Naive thymus-derived CD4-positive, alpha-beta T cell (primary cell): ENCODE data around the gene PLA2G3. TPM values are rescaled to one million over a fixed set of nuclear protein-coding genes. Genes with fewer than 3 reads are reported as not detected.
A peak's percentile ranks its signal among the peaks of the same experiment; 100 is the strongest.

ENCODE experiments used
- ATAC-seq: fragments of 150-1000 bp; cut with Tn5 transposase; 2 replicates; pipeline ENCODE4 v1.10.0; 2021; ENCODE audit warnings: mild to moderate bottlenecking, moderate library complexity
- CTCF ChIA-PET: fragments of 350-600 bp; sonication (Branson Sonifier 250); formaldehyde crosslinking; loops from one replicate; lab custom pipeline; 2021; ENCODE audit warnings: antibody characterized with exemption; lab: Charles Lee
- POLR2A ChIA-PET: fragments of 350-600 bp; sonication (Branson Sonifier 250); formaldehyde crosslinking; loops from one replicate; lab custom pipeline; 2021; ENCODE audit warnings: antibody characterized with exemption, inconsistent platforms; lab: Charles Lee
- DNase-seq, 9 donors: peaks; one replicate each; pipeline versions ENCODE4 v3.0.0 to v3.0.0-alpha.2; 2020 to 2022; ENCODE audit warnings: mixed read lengths in 1 of 9
- H3K27ac ChIP-seq: one replicate; pipeline ENCODE4 v1.7.0; 2013; ENCODE audit warnings: mild to moderate bottlenecking, low read depth, low read length, moderate library complexity
- H3K27me3 ChIP-seq, 2 donors: one replicate each; pipeline ENCODE4 v1.7.0; 2013; ENCODE audit warnings: low read length in 2 of 2, mild to moderate bottlenecking in 2 of 2, moderate library complexity in 2 of 2; ENCODE audit not compliant: control insufficient read depth in 2 of 2, insufficient read depth in 2 of 2
- H3K36me3 ChIP-seq, 3 experiments: 1 replicate in 2 of 3; 2 replicates in 1 of 3; pipeline ENCODE4 v1.7.0; 2013; ENCODE audit warnings: low read length in 3 of 3, mild to moderate bottlenecking in 3 of 3, moderate library complexity in 1 of 3; ENCODE audit not compliant: insufficient read depth in 3 of 3, control insufficient read depth in 2 of 3
- H3K4me1 ChIP-seq, 2 donors: one replicate each; pipeline ENCODE4 v1.7.0; 2013; ENCODE audit warnings: low read length in 2 of 2, mild to moderate bottlenecking in 2 of 2, moderate library complexity in 1 of 2; ENCODE audit not compliant: control insufficient read depth in 2 of 2, insufficient read depth in 2 of 2
- H3K4me3 ChIP-seq: 2 replicates; pipeline ENCODE4 v1.7.0; 2013; ENCODE audit warnings: mild to moderate bottlenecking, low read length
- H3K9me3 ChIP-seq, 3 experiments: 1 replicate in 2 of 3; 2 replicates in 1 of 3; pipeline ENCODE4 v1.7.0; 2013; ENCODE audit warnings: low read length in 3 of 3; ENCODE audit not compliant: control insufficient read depth in 2 of 3
- H3K27ac Mint-ChIP-seq, 9 donors: one replicate each; pipeline ENCODE4 v1.8.0; 2020 to 2022; ENCODE audit warnings: mixed read lengths in 9 of 9, mild to moderate bottlenecking in 8 of 9, moderate library complexity in 5 of 9, inconsistent platforms in 2 of 9
- H3K27me3 Mint-ChIP-seq, 5 donors: one replicate each; pipeline ENCODE4 v1.8.0; 2021 to 2022; ENCODE audit warnings: mixed read lengths in 5 of 5, mild to moderate bottlenecking in 1 of 5
- H3K36me3 Mint-ChIP-seq, 5 donors: one replicate each; pipeline ENCODE4 v1.8.0; 2020 to 2022; ENCODE audit warnings: mixed read lengths in 5 of 5, mild to moderate bottlenecking in 3 of 5, inconsistent platforms in 1 of 5
- H3K4me1 Mint-ChIP-seq, 7 donors: one replicate each; pipeline ENCODE4 v1.8.0; 2020 to 2022; ENCODE audit warnings: mixed read lengths in 7 of 7, mild to moderate bottlenecking in 3 of 7, inconsistent platforms in 1 of 7
- H3K4me3 Mint-ChIP-seq, 10 donors: one replicate each; pipeline ENCODE4 v1.8.0; 2020 to 2022; ENCODE audit warnings: mild to moderate bottlenecking in 10 of 10, mixed read lengths in 10 of 10, moderate library complexity in 6 of 10, inconsistent platforms in 2 of 10
- H3K9me3 Mint-ChIP-seq, 11 donors: one replicate each; pipeline ENCODE4 v1.8.0; 2020 to 2022; ENCODE audit warnings: mixed read lengths in 11 of 11, mild to moderate bottlenecking in 4 of 11, inconsistent platforms in 1 of 11, moderate library complexity in 1 of 11
- intact Hi-C, 2 donors: fragments of 100-400 bp; cut with micrococcal nuclease; formaldehyde crosslinking; loops; one replicate each; pipeline ENCODE4 v1.15.1; 2023
- polyA plus RNA-seq, 2 donors: library from polyadenylated mRNA; unstranded; fragments of 300-500 nt; fragmentation: Illumina TruSeq; gene quantifications; one replicate each; pipeline ENCODE4 v1.2.3, GENCODE V29; 2021
- total RNA-seq, 6 experiments: library from RNA in 5 of 6; stranded (reverse) in 5 of 6; gene quantifications; 1 replicate in 5 of 6; 2 replicates in 1 of 6; pipeline ENCODE4 v1.2.3 and lab custom pipeline; 2021 to 2026

The PLA2G3 gene
- total and polyA plus RNA-seq, 7 experiments from 2014 or later, result not detected

GRCh38 chr22:31153357-31153756, 13.0 kb upstream of the PLA2G3 start:
- Histone ChIP-seq H3K27me3 (no peaks in the 10 kb centered on the region), H3K27ac (no peak overlapping the region), H3K36me3 (no peaks in the 10 kb centered on the region), H3K4me1 (no peaks in the 10 kb centered on the region), H3K9me3 (no peaks in the 10 kb centered on the region), H3K4me3 (no peak overlapping the region)
- ATAC-seq (no peak), DNase-seq (no peak)
- no peaks in the 10 kb centered on the region for H3K36me3 Mint-ChIP-seq
- H3K4me3 Mint-ChIP-seq, result no peak overlapping the region
- H3K4me1 Mint-ChIP-seq, result peaks cover 0 to 4% (median 0%) of the 10 kb centered on the region in 7 donors
- no peaks in the 10 kb centered on the region for H3K9me3 Mint-ChIP-seq
- intact Hi-C loops, result no loop called here
- peaks cover 0 to 17% (median 4%) of the 10 kb centered on the region in 5 donors for H3K27me3 Mint-ChIP-seq
- peak overlapping the region in 1 of 9 donors; percentile 46 for H3K27ac Mint-ChIP-seq
- ChIA-PET CTCF (no interaction called here), POLR2A (no interaction called here)

- Mint-ChIP-seq H3K27me3 (peaks cover 0 to 13% (median 4%) of the 10 kb centered on the region in 5 donors), H3K27ac (no peak overlapping the region), H3K4me1 (peaks cover 0 to 4% (median 0%) of the 10 kb centered on the region in 7 donors), H3K4me3 (no peak overlapping the region), H3K36me3 (no peaks in the 10 kb centered on the region), H3K9me3 (peaks cover 0 to 10% (median 0%) of the 10 kb centered on the region in 11 donors)
- H3K27me3 ChIP-seq, result no peaks in the 10 kb centered on the region
- H3K4me3 ChIP-seq, result no peak overlapping the region
- H3K27ac ChIP-seq, result no peak overlapping the region
- ChIA-PET CTCF (no interaction called here), POLR2A (no interaction called here)
- DNase-seq (no peak), ATAC-seq (no peak)
- H3K9me3 ChIP-seq, result no peaks in the 10 kb centered on the region
- intact Hi-C loops, result no loop called here
- H3K4me1 ChIP-seq, result no peaks in the 10 kb centered on the region
- H3K36me3 ChIP-seq, result no peaks in the 10 kb centered on the region
Observed at GRCh38 chr22:31151872-31152271, 11.6 kb upstream of the PLA2G3 start.

GRCh38 chr22:31150615-31151014, 10.3 kb upstream of the PLA2G3 start:
- Mint-ChIP-seq H3K27me3 (peaks cover 0 to 13% (median 4%) of the 10 kb centered on the region in 5 donors), H3K27ac (no peak overlapping the region), H3K9me3 (peaks cover 0 to 16% (median 0%) of the 10 kb centered on the region in 11 donors), H3K4me3 (no peak overlapping the region), H3K36me3 (no peaks in the 10 kb centered on the region), H3K4me1 (peaks cover 0 to 4% (median 0%) of the 10 kb centered on the region in 7 donors)
- Histone ChIP-seq H3K4me3 (no peak overlapping the region), H3K27me3 (no peaks in the 10 kb centered on the region), H3K36me3 (no peaks in the 10 kb centered on the region), H3K4me1 (no peaks in the 10 kb centered on the region), H3K9me3 (no peaks in the 10 kb centered on the region), H3K27ac (no peak overlapping the region)
- CTCF ChIA-PET, result no interaction called here
- POLR2A ChIA-PET, result interaction anchor here (1.3 kb wide), 1 partner anchor 9 kb away, joined by 3 read pairs; no protein-coding TSS in a partner anchor
- DNase-seq, result no peak
- no peak for ATAC-seq
- intact Hi-C loops, result no loop called here

- H3K27me3 ChIP-seq, result no peaks in the 10 kb centered on the region
- peaks cover 0 to 7% (median 0%) of the 10 kb centered on the region in 7 donors for H3K4me1 Mint-ChIP-seq
- no peak overlapping the region for H3K27ac Mint-ChIP-seq
- no peaks in the 10 kb centered on the region for H3K36me3 ChIP-seq
- H3K4me1 ChIP-seq, result no peaks in the 10 kb centered on the region
- no peak overlapping the region for H3K27ac ChIP-seq
- H3K9me3 Mint-ChIP-seq, result peaks cover 0 to 29% (median 4%) of the 10 kb centered on the region in 11 donors
- intact Hi-C loops, result loop anchor here (1.0 to 5.0 kb wide), 5 partner anchors 42 to 515 kb away; partner anchors contain the start of gene SELENOM (in 1 of the 2)
- no peaks in the 10 kb centered on the region for H3K36me3 Mint-ChIP-seq
- ChIA-PET POLR2A (interaction anchor here (1.1 kb wide), 1 partner anchor 9 kb away, joined by 3 read pairs; the partner anchor contains the start of gene PLA2G3), CTCF (interaction anchor here (1.1 to 1.3 kb wide), 2 partner anchors 65 to 83 kb away, joined by 4 to 5 read pairs; no protein-coding TSS in a partner anchor)
- H3K27me3 Mint-ChIP-seq, result peaks cover 0 to 13% (median 4%) of the 10 kb centered on the region in 5 donors
- no peak overlapping the region for H3K4me3 Mint-ChIP-seq
- peak; percentile 61 for ATAC-seq
- H3K4me3 ChIP-seq, result no peak overlapping the region
- peak in 6 of 9 donors; percentile 4 to 30 (median 20) for DNase-seq
- no peaks in the 10 kb centered on the region for H3K9me3 ChIP-seq
Observed at GRCh38 chr22:31148953-31149627, 8.8 kb upstream of the PLA2G3 start.

- H3K9me3 Mint-ChIP-seq, result peaks cover 0 to 33% (median 4%) of the 10 kb centered on the region in 11 donors
- Histone ChIP-seq H3K27ac (no peak overlapping the region), H3K4me1 (no peaks in the 10 kb centered on the region), H3K27me3 (no peaks in the 10 kb centered on the region), H3K36me3 (no peaks in the 10 kb centered on the region), H3K9me3 (no peaks in the 10 kb centered on the region), H3K4me3 (no peak overlapping the region)
- no peaks in the 10 kb centered on the region for H3K36me3 Mint-ChIP-seq
- ATAC-seq (no peak), DNase-seq (no peak)
- H3K4me3 Mint-ChIP-seq, result no peak overlapping the region
- CTCF ChIA-PET, result interaction anchor here (1.1 to 1.3 kb wide), 2 partner anchors 64 to 84 kb away, joined by 4 to 5 read pairs; no protein-coding TSS in a partner anchor
- peaks cover 0 to 10% (median 4%) of the 10 kb centered on the region in 5 donors for H3K27me3 Mint-ChIP-seq
- H3K4me1 Mint-ChIP-seq, result peaks cover 0 to 11% (median 0%) of the 10 kb centered on the region in 7 donors
- intact Hi-C loops, result loop anchor here in 1 of 2 donors (5.0 kb wide), 2 partner anchors 41 to 386 kb away; partner anchors contain the start of gene SELENOM
- POLR2A ChIA-PET, result interaction anchor here (0.6 to 0.7 kb wide), 2 partner anchors 178 to 229 kb away, joined by 5 to 6 read pairs; no protein-coding TSS in a partner anchor
- H3K27ac Mint-ChIP-seq, result no peak overlapping the region
Observed at GRCh38 chr22:31148488-31148887, 8.2 kb upstream of the PLA2G3 start.

GRCh38 chr22:31144223-31144622, 3.9 kb upstream of the PLA2G3 start:
- no peak for ATAC-seq
- DNase-seq, result no peak
- no peaks in the 10 kb centered on the region for H3K36me3 Mint-ChIP-seq
- H3K27me3 Mint-ChIP-seq, result peaks cover 0 to 8% (median 0%) of the 10 kb centered on the region in 5 donors
- H3K9me3 Mint-ChIP-seq, result peaks cover 0 to 33% (median 4%) of the 10 kb centered on the region in 11 donors
- no peaks in the 10 kb centered on the region for H3K27me3 ChIP-seq
- no peaks in the 10 kb centered on the region for H3K9me3 ChIP-seq
- H3K4me1 ChIP-seq, result no peaks in the 10 kb centered on the region
- H3K27ac Mint-ChIP-seq, result no peak overlapping the region
- H3K4me3 Mint-ChIP-seq, result no peak overlapping the region
- ChIA-PET CTCF (no interaction called here), POLR2A (no interaction called here)
- no peak overlapping the region for H3K27ac ChIP-seq
- H3K4me1 Mint-ChIP-seq, result peaks cover 0 to 11% (median 0%) of the 10 kb centered on the region in 7 donors
- H3K4me3 ChIP-seq, result no peak overlapping the region
- no peaks in the 10 kb centered on the region for H3K36me3 ChIP-seq
- intact Hi-C loops, result no loop called here
